Neural progenitor cell (in vitro differentiated cells): ENCODE data around the gene CDC42EP3. TPM values are rescaled to one million over a fixed set of nuclear protein-coding genes. Genes with fewer than 3 reads are reported as not detected.
A peak's percentile ranks its signal among the peaks of the same experiment; 100 is the strongest.

Experiments
- DNase-seq: peaks from one replicate; pipeline ENCODE4 v3.0.0-alpha.2; 2016; ENCODE audit warnings: low spot score
- H2AFZ ChIP-seq: fragments of 200-600 bp; sonication (generic); replicated peaks from 2 replicates; pipeline ENCODE4 v1.6.1; 2016; ENCODE audit warnings: antibody characterized with exemption
- H3F3A ChIP-seq: fragments of 200-600 bp; sonication (generic); 2 replicates; pipeline ENCODE4 v1.6.1; 2016; ENCODE audit warnings: antibody characterized with exemption, low read depth
- H3K27ac ChIP-seq: fragments of 200-600 bp; sonication (generic); 2 replicates; pipeline ENCODE4 v1.5.1; 2016; ENCODE audit warnings: mild to moderate bottlenecking
- H3K27me3 ChIP-seq: fragments of 200-600 bp; sonication (generic); 2 replicates; pipeline ENCODE4 v1.6.1; 2016; ENCODE audit warnings: mild to moderate bottlenecking, moderate library complexity
- H3K36me3 ChIP-seq: fragments of 200-600 bp; sonication (generic); 2 replicates; pipeline ENCODE4 v1.5.1; 2016
- H3K4me1 ChIP-seq: fragments of 200-600 bp; sonication (generic); 2 replicates; pipeline ENCODE4 v1.6.1; 2016; ENCODE audit warnings: mixed run types
- H3K4me2 ChIP-seq: fragments of 200-600 bp; sonication (generic); 2 replicates; pipeline ENCODE4 v1.6.1; 2016
- H3K4me3 ChIP-seq: fragments of 200-600 bp; sonication (generic); 2 replicates; pipeline ENCODE4 v1.5.1; 2016
- H3K79me2 ChIP-seq: fragments of 200-600 bp; sonication (generic); 2 replicates; pipeline ENCODE4 v1.6.1; 2016; ENCODE audit warnings: low read depth
- H3K9ac ChIP-seq: fragments of 200-600 bp; sonication (generic); 2 replicates; pipeline ENCODE4 v1.6.1; 2016
- H3K9me3 ChIP-seq: fragments of 200-600 bp; sonication (generic); 2 replicates; pipeline ENCODE4 v1.5.1; 2016; ENCODE audit warnings: low read depth
- H4K20me1 ChIP-seq: fragments of 200-600 bp; sonication (generic); 2 replicates; pipeline ENCODE4 v1.6.1; 2016; ENCODE audit warnings: low read depth
- H3K27ac Mint-ChIP-seq: 3 replicates; pipeline ENCODE4 v1.8.0; 2021; ENCODE audit warnings: mixed read lengths
- H3K27me3 Mint-ChIP-seq: 2 replicates; pipeline ENCODE4 v1.8.0; 2022; ENCODE audit warnings: low read depth, mild to moderate bottlenecking, inconsistent platforms, moderate library complexity, mixed read lengths; ENCODE audit not compliant: insufficient read depth
- H3K36me3 Mint-ChIP-seq: 3 replicates; pipeline ENCODE4 v1.8.0; 2021; ENCODE audit warnings: mixed read lengths
- H3K4me1 Mint-ChIP-seq: 3 replicates; pipeline ENCODE4 v1.8.0; 2021; ENCODE audit warnings: mixed read lengths
- H3K4me3 Mint-ChIP-seq: 3 replicates; pipeline ENCODE4 v1.8.0; 2021; ENCODE audit warnings: mild to moderate bottlenecking, moderate library complexity, mixed read lengths
- H3K9me3 Mint-ChIP-seq: 3 replicates; pipeline ENCODE4 v1.8.0; 2020; ENCODE audit warnings: mixed read lengths
- EZH2 ChIP-seq: fragments of 200-600 bp; sonication (generic); IDR thresholded peaks from 2 replicates; pipeline ENCODE4 v1.6.1; 2017; ENCODE audit warnings: antibody characterized with exemption, mild to moderate bottlenecking, moderate library complexity
- EZH2phosphoT487 ChIP-seq: fragments of 200-600 bp; sonication (generic); IDR thresholded peaks from 2 replicates; pipeline ENCODE4 v1.6.1; 2017; ENCODE audit warnings: antibody characterized with exemption
- total RNA-seq: library from RNA; depleted of rRNA; stranded (reverse); fragments of >200 nt; gene quantifications from 2 replicates; pipeline ENCODE4 v1.2.3, GENCODE V29; 2015; ENCODE audit warnings: low replicate concordance
- TF ChIP-seq, protein P1 (sequence below): fragments of 200-600 bp; sonication (generic); IDR thresholded peaks from 2 replicates; pipeline ENCODE4 v1.5.1; 2017; ENCODE audit warnings: antibody characterized with exemption, mild to moderate bottlenecking

CDC42EP3 gene
- total RNA-seq, 1 donor from 2014 or later, result 21.2 TPM

DNA sequence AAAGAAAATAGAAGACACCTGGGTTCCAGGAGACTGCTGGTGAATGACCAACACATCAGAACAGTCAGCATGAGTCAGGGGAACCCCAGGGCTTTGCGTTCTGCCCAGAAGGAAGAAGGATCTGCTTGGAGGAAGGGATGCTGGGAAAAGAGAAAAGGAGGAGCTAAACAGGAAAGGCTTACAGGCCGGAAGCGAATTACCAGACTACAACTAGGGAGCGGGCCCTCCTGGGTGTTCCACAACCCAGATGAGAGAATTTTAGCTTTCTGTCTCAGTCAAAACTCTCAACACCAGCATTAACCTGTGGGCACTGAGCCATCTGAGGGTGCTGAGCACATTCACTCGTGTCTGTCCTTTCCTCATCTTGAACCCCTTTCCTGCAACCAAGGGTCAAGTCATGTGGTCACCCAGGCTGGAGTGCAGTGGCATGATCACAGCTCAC is 19.2 kb downstream of the CDC42EP3 start:
- Histone ChIP-seq H3F3A (peaks cover 31% of the 10 kb centered on the region), H3K9me3 (no peaks in the 10 kb centered on the region), H3K27me3 (no peaks in the 10 kb centered on the region), H4K20me1 (peaks cover 9% of the 10 kb centered on the region), H3K9ac (no peak overlapping the region), H3K4me1 (peaks cover 41% of the 10 kb centered on the region), H3K4me3 (no peak overlapping the region), H2AFZ (no peak overlapping the region), H3K79me2 (peaks cover 82% of the 10 kb centered on the region), H3K4me2 (no peak overlapping the region), H3K27ac (no peak overlapping the region), H3K36me3 (no peaks in the 10 kb centered on the region)
- peak overlapping the region; percentile 15 for H3K27ac Mint-ChIP-seq
- H3K9me3 Mint-ChIP-seq, result peaks cover 9% of the 10 kb centered on the region
- H3K27me3 Mint-ChIP-seq, result peaks cover 7% of the 10 kb centered on the region
- H3K4me3 Mint-ChIP-seq, result no peak overlapping the region
- H3K4me1 Mint-ChIP-seq, result peaks cover 38% of the 10 kb centered on the region
- TF ChIP-seq EZH2phosphoT487, result no peak
- TF ChIP-seq, protein P1, sequence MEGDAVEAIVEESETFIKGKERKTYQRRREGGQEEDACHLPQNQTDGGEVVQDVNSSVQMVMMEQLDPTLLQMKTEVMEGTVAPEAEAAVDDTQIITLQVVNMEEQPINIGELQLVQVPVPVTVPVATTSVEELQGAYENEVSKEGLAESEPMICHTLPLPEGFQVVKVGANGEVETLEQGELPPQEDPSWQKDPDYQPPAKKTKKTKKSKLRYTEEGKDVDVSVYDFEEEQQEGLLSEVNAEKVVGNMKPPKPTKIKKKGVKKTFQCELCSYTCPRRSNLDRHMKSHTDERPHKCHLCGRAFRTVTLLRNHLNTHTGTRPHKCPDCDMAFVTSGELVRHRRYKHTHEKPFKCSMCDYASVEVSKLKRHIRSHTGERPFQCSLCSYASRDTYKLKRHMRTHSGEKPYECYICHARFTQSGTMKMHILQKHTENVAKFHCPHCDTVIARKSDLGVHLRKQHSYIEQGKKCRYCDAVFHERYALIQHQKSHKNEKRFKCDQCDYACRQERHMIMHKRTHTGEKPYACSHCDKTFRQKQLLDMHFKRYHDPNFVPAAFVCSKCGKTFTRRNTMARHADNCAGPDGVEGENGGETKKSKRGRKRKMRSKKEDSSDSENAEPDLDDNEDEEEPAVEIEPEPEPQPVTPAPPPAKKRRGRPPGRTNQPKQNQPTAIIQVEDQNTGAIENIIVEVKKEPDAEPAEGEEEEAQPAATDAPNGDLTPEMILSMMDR, result no peak
- TF ChIP-seq EZH2, result no peak
- DNase-seq, result no peak
- H3K36me3 Mint-ChIP-seq, result peaks cover 17% of the 10 kb centered on the region

GRCh38 chr2:37650548-37651093 is 20.8 kb downstream of the CDC42EP3 start:
- Histone ChIP-seq H3K9ac (no peak overlapping the region), H4K20me1 (peaks cover under 1% of the 10 kb centered on the region), H3K4me3 (no peak overlapping the region), H2AFZ (no peak overlapping the region), H3K36me3 (no peaks in the 10 kb centered on the region), H3F3A (peaks cover 15% of the 10 kb centered on the region), H3K9me3 (no peaks in the 10 kb centered on the region), H3K79me2 (peaks cover 79% of the 10 kb centered on the region), H3K4me2 (no peak overlapping the region), H3K27ac (no peak overlapping the region), H3K4me1 (peaks cover 28% of the 10 kb centered on the region), H3K27me3 (no peaks in the 10 kb centered on the region)
- peaks cover 7% of the 10 kb centered on the region for H3K27me3 Mint-ChIP-seq
- DNase-seq, result no peak
- H3K9me3 Mint-ChIP-seq, result peaks cover 9% of the 10 kb centered on the region
- peaks cover 23% of the 10 kb centered on the region for H3K36me3 Mint-ChIP-seq
- no peak overlapping the region for H3K4me3 Mint-ChIP-seq
- H3K4me1 Mint-ChIP-seq, result peaks cover 28% of the 10 kb centered on the region
- H3K27ac Mint-ChIP-seq, result no peak overlapping the region
- no peak for TF ChIP-seq EZH2
- no peak for TF ChIP-seq EZH2phosphoT487
- TF ChIP-seq, protein P1, result no peak

DNA sequence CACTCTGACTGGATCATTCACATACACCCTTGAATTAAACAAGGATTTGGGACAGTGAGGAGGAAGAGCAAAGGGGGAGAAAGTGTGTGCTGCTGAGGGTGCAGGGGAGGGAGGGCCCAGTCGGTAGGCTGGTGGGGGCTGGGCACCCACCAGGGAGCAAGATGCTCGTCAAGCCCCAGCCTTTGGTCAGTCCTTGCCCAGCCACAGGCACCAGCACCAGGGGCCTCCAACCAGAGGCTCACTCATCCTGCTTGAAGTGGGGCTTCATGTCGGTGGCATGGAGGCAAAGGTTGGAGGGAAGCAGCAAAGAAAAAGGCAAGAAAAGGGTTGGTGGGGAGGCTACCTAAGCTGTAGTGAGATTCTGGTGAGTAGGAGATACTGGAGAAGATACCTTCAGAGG is 21.9 kb downstream of the CDC42EP3 start:
- H3K4me1 Mint-ChIP-seq, result peaks cover 17% of the 10 kb centered on the region
- peaks cover 16% of the 10 kb centered on the region for H3K4me1 ChIP-seq
- no peak for TF ChIP-seq EZH2phosphoT487
- TF ChIP-seq, protein P1, result no peak
- TF ChIP-seq EZH2, result no peak
- no peaks in the 10 kb centered on the region for H3K27me3 ChIP-seq
- H3K36me3 ChIP-seq, result no peaks in the 10 kb centered on the region
- no peak overlapping the region for H3K27ac ChIP-seq
- no peak overlapping the region for H3K4me3 ChIP-seq
- H3K4me2 ChIP-seq, result no peak overlapping the region
- no peak overlapping the region for H3K27ac Mint-ChIP-seq
- peaks cover 9% of the 10 kb centered on the region for H3K9me3 Mint-ChIP-seq
- H3K36me3 Mint-ChIP-seq, result peaks cover 29% of the 10 kb centered on the region
- H2AFZ ChIP-seq, result no peak overlapping the region
- peaks cover 5% of the 10 kb centered on the region for H3F3A ChIP-seq
- H3K9me3 ChIP-seq, result no peaks in the 10 kb centered on the region
- no peaks in the 10 kb centered on the region for H4K20me1 ChIP-seq
- peaks cover 5% of the 10 kb centered on the region for H3K27me3 Mint-ChIP-seq
- H3K9ac ChIP-seq, result no peak overlapping the region
- peaks cover 68% of the 10 kb centered on the region for H3K79me2 ChIP-seq
- H3K4me3 Mint-ChIP-seq, result no peak overlapping the region
- no peak for DNase-seq
